ENCODE data around the gene CDC42BPG. TPM values are rescaled to one million over a fixed set of nuclear protein-coding genes. Genes with fewer than 3 reads are reported as not detected.
"Not testable (repeated sequence)": the region's sequence is repeated elsewhere in the genome, so short reads cannot be mapped to it uniquely, and the experiment has no call there.

CDC42BPG gene
- polyA plus RNA-seq, 1 donor = 1.0 TPM

- DNase-seq = no peak
Observed at GRCh38 chr11:64834031-64834722, 10.3 kb downstream of the CDC42BPG start.

GRCh38 chr11:64833509-64833908 is 10.9 kb downstream of the CDC42BPG start:
- no peak for DNase-seq

- no peak for DNase-seq
Observed at GRCh38 chr11:64833198-64833502, 11.3 kb downstream of the CDC42BPG start.

GRCh38 chr11:64832467-64833197 is 11.8 kb downstream of the CDC42BPG start:
- no peak for DNase-seq

- no peak for DNase-seq
Observed at GRCh38 chr11:64831411-64831891, 13.0 kb downstream of the CDC42BPG start.

GRCh38 chr11:64829536-64830251 is 14.8 kb downstream of the CDC42BPG start:
- no peak for DNase-seq

- DNase-seq = no peak
Observed at GRCh38 chr11:64827451-64827839, 17.0 kb downstream of the CDC42BPG start.

GRCh38 chr11:64826578-64827450 is 17.6 kb downstream of the CDC42BPG start:
- no peak for DNase-seq

- no peak for DNase-seq
Observed at GRCh38 chr11:64826062-64826461, 18.4 kb downstream of the CDC42BPG start.

- no peak for DNase-seq
Observed at GRCh38 chr11:64823568-64824119, 20.8 kb downstream of the CDC42BPG start.

- no peak for DNase-seq
Observed at GRCh38 chr11:64817476-64817875, 27.0 kb downstream of the CDC42BPG start.

- not testable (repeated sequence) for DNase-seq
Observed at GRCh38 chr11:64815433-64815832, 29.0 kb downstream of the CDC42BPG start.

- no peak for DNase-seq
Observed at GRCh38 chr11:64814712-64815187, 29.7 kb downstream of the CDC42BPG start.

GRCh38 chr11:64813826-64814225 is 30.6 kb downstream of the CDC42BPG start:
- DNase-seq = no peak

- no peak for DNase-seq
Observed at GRCh38 chr11:64810891-64811272, 33.6 kb downstream of the CDC42BPG start.

- DNase-seq = peak; percentile 95
Observed at GRCh38 chr11:64810271-64810890, 34.1 kb downstream of the CDC42BPG start, which contains the start of gene MEN1. TSS of gene MEN1 (minus strand) at chr11:64810551. CDS start at chr11:64810109, 442 bp downstream.

- peak; percentile 31 for DNase-seq
Observed at GRCh38 chr11:64809781-64810241, 34.6 kb downstream of the CDC42BPG start.

- no peak for DNase-seq
Observed at GRCh38 chr11:64805481-64805880, 39.0 kb downstream of the CDC42BPG start.

GRCh38 chr11:64804346-64805210 is 39.9 kb downstream of the CDC42BPG start:
- DNase-seq = no peak

GRCh38 chr11:64803846-64804345 is 40.6 kb downstream of the CDC42BPG start:
- DNase-seq = no peak
